OCI-LY7 (cell line): ENCODE data around the gene ST6GAL2. TPM values are rescaled to one million over a fixed set of nuclear protein-coding genes. Genes with fewer than 3 reads are reported as not detected.

ENCODE experiments used
- BruUV-seq: library from RNA; stranded (reverse); fragments of 400-500 nt; replicated peaks from 2 replicates; lab custom pipeline; 2021; lab: Mats Ljungman, UMichigan
- CTCF ChIA-PET: fragments of 300-600 bp; sonication (Branson Sonifier 250); formaldehyde crosslinking; loops from one replicate; lab custom pipeline; 2022; ENCODE audit warnings: antibody characterized with exemption; ENCODE audit not compliant: unreplicated experiment; lab: Charles Lee
- POLR2A ChIA-PET: fragments of 300-600 bp; sonication (Branson Sonifier 250); formaldehyde crosslinking; loops from one replicate; lab custom pipeline; 2022; ENCODE audit warnings: antibody characterized with exemption; lab: Charles Lee
- DNase-seq: peaks from one replicate; pipeline ENCODE4 v3.0.0-alpha.2; 2015; ENCODE audit warnings: low spot score
- H2AFZ ChIP-seq: fragments of 200-600 bp; sonication (generic), shearing (Covaris generic); 2 replicates; pipeline ENCODE4 v1.6.1; 2014; ENCODE audit warnings: mild to moderate bottlenecking, antibody characterized with exemption, low read length, moderate library complexity
- H3K27ac ChIP-seq: fragments of 200-600 bp; sonication (generic); 2 replicates; pipeline ENCODE4 v1.5.1; 2014; ENCODE audit warnings: mixed run types, low read depth, mild to moderate bottlenecking, moderate library complexity, low read length, inconsistent platforms; ENCODE audit not compliant: poor library complexity, severe bottlenecking
- H3K36me3 ChIP-seq: fragments of 200-600 bp; sonication (generic); 2 replicates; pipeline ENCODE4 v1.6.1; 2014; ENCODE audit warnings: mild to moderate bottlenecking, antibody characterized with exemption, low read length, moderate library complexity, mixed read lengths; ENCODE audit not compliant: insufficient read depth
- H3K4me1 ChIP-seq: fragments of 200-600 bp; sonication (generic); 2 replicates; pipeline ENCODE4 v1.5.1; 2014; ENCODE audit warnings: mild to moderate bottlenecking, low read length; ENCODE audit not compliant: insufficient read depth, poor library complexity, severe bottlenecking
- H3K4me2 ChIP-seq: fragments of 200-600 bp; sonication (generic); 2 replicates; pipeline ENCODE4 v1.6.1; 2014; ENCODE audit warnings: mild to moderate bottlenecking, low read length
- H3K4me3 ChIP-seq: fragments of 200-600 bp; sonication (generic); 2 replicates; pipeline ENCODE4 v1.5.1; 2014; ENCODE audit warnings: mild to moderate bottlenecking, low read depth, low read length; ENCODE audit not compliant: poor library complexity, severe bottlenecking
- H3K79me2 ChIP-seq: fragments of 200-600 bp; sonication (generic); 2 replicates; pipeline ENCODE4 v1.6.1; 2016; ENCODE audit warnings: low read depth, mild to moderate bottlenecking, low read length, moderate library complexity, mixed read lengths; ENCODE audit not compliant: insufficient read depth
- H3K9me2 ChIP-seq: fragments of 200-600 bp; sonication (generic); 2 replicates; pipeline ENCODE4 v1.6.1; 2016; ENCODE audit warnings: mild to moderate bottlenecking, low read length, mixed read lengths; ENCODE audit not compliant: insufficient read depth
- H3K9me3 ChIP-seq: fragments of 200-600 bp; sonication (generic); 2 replicates; pipeline ENCODE4 v1.6.1; 2014; ENCODE audit warnings: mild to moderate bottlenecking, mixed run types, low read length, mixed read lengths
- H4K20me1 ChIP-seq: fragments of 200-600 bp; sonication (generic); 2 replicates; pipeline ENCODE4 v1.6.1; 2014; ENCODE audit warnings: mild to moderate bottlenecking, antibody characterized with exemption, low read length, moderate library complexity, mixed read lengths; ENCODE audit not compliant: insufficient read depth
- CTCF ChIP-seq: fragments of 200-600 bp; sonication (generic); conservative IDR thresholded peaks from 2 replicates; pipeline ENCODE4 v1.5.1; 2014; ENCODE audit warnings: mild to moderate bottlenecking, antibody characterized with exemption, low read length, moderate library complexity, mixed read lengths
- EZH2phosphoT487 ChIP-seq: fragments of 200-600 bp; sonication (generic); IDR thresholded peaks from 2 replicates; pipeline ENCODE4 v1.6.1; 2018; ENCODE audit warnings: low read depth, borderline replicate concordance, mild to moderate bottlenecking, mixed run types, antibody characterized with exemption, low read length, moderate library complexity, mixed read lengths
- intact Hi-C: fragments of 100-400 bp; cut with micrococcal nuclease; formaldehyde crosslinking; loops from one replicate; pipeline ENCODE4 v1.10.0; 2022; ENCODE audit not compliant: unreplicated experiment
- total RNA-seq, 2 experiments: library from RNA; depleted of rRNA in 1 of 2; stranded (reverse); fragments of >200 nt in 1 of 2; shearing (Covaris generic) in 1 of 2; gene quantifications; 2 replicates each; pipeline ENCODE4 v1.2.3, GENCODE V29; 2014 to 2022

ST6GAL2 gene
- total RNA-seq, 2 experiments from 2014 or later, result not detected

- Histone ChIP-seq H3K9me3 (no peaks in the 10 kb centered on the region), H3K4me2 (no peak overlapping the region), H3K27ac (no peak overlapping the region), H3K36me3 (no peaks in the 10 kb centered on the region), H3K4me3 (no peak overlapping the region), H3K4me1 (no peaks in the 10 kb centered on the region), H4K20me1 (no peaks in the 10 kb centered on the region), H3K9me2 (no peaks in the 10 kb centered on the region), H3K79me2 (no peaks in the 10 kb centered on the region), H2AFZ (no peak overlapping the region)
- TF ChIP-seq CTCF, result no peak
- TF ChIP-seq EZH2phosphoT487, result no peak
- intact Hi-C loops, result no loop called here
- ChIA-PET POLR2A (no interaction called here), CTCF (no interaction called here)
- DNase-seq, result no peak
- no TSS peak for BruUV-seq
Measured at GRCh38 chr2:106812841-106813240, 73.1 kb downstream of the ST6GAL2 start.

- no TSS peak for BruUV-seq
- DNase-seq, result no peak
- intact Hi-C loops, result no loop called here
Measured at GRCh38 chr2:106812383-106812782, 73.6 kb downstream of the ST6GAL2 start.

More at GRCh38 chr2:106812383-106812782, 73.6 kb downstream of the ST6GAL2 start:
- Histone ChIP-seq H3K9me3 (no peaks in the 10 kb centered on the region), H3K4me1 (no peaks in the 10 kb centered on the region), H2AFZ (no peak overlapping the region), H3K4me3 (no peak overlapping the region), H4K20me1 (no peaks in the 10 kb centered on the region), H3K4me2 (no peak overlapping the region), H3K9me2 (no peaks in the 10 kb centered on the region), H3K36me3 (no peaks in the 10 kb centered on the region), H3K79me2 (no peaks in the 10 kb centered on the region), H3K27ac (no peak overlapping the region)
- ChIA-PET CTCF (no interaction called here), POLR2A (no interaction called here)
- no peak for TF ChIP-seq CTCF
- no peak for TF ChIP-seq EZH2phosphoT487
